Panc1 (cell line): ENCODE results near the gene FUNDC1.

Source experiments
- POLR2AphosphoS5 ChIP-seq: IDR thresholded peaks from 2 replicates; pipeline ENCODE4 v1.6.1; 2012; ENCODE audit warnings: mild to moderate bottlenecking, low read depth, low read length, moderate library complexity
- SIN3A ChIP-seq: IDR thresholded peaks from 2 replicates; pipeline ENCODE4 v1.6.1; 2012; ENCODE audit warnings: low read depth, mild to moderate bottlenecking, low read length, moderate library complexity, borderline replicate concordance; ENCODE audit not compliant: insufficient read depth
- TCF7L2 ChIP-seq: IDR thresholded peaks from 2 replicates; pipeline ENCODE4 v1.6.1; 2011; ENCODE audit warnings: mild to moderate bottlenecking, low read depth, low read length, inconsistent platforms
- TF ChIP-seq, protein P1 (sequence below): fragments of 450-650 bp; IDR thresholded peaks from 2 replicates; pipeline ENCODE4 v1.5.1; 2017; ENCODE audit warnings: mild to moderate bottlenecking

DNA sequence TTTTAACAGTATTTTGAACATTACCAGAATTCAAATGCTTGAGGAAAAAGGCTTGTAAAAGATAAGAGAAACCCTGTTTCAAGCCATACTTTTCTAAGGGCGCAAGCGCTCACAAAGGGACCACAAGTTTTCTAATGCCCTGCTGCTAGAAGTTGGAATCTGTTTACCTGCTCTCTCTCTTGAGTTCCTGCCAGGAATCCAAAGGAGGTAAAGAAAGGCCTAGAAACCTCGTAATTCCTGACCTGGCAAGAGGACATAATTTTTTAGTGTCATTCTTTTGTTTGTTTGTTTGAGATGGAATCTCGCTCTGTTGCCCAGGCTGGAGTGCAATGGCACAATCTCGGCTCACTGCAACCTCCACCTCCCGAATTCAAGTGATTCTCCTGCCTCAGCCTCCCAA lies 1.4 kb upstream of the FUNDC1 start:
- TF ChIP-seq, protein P1, sequence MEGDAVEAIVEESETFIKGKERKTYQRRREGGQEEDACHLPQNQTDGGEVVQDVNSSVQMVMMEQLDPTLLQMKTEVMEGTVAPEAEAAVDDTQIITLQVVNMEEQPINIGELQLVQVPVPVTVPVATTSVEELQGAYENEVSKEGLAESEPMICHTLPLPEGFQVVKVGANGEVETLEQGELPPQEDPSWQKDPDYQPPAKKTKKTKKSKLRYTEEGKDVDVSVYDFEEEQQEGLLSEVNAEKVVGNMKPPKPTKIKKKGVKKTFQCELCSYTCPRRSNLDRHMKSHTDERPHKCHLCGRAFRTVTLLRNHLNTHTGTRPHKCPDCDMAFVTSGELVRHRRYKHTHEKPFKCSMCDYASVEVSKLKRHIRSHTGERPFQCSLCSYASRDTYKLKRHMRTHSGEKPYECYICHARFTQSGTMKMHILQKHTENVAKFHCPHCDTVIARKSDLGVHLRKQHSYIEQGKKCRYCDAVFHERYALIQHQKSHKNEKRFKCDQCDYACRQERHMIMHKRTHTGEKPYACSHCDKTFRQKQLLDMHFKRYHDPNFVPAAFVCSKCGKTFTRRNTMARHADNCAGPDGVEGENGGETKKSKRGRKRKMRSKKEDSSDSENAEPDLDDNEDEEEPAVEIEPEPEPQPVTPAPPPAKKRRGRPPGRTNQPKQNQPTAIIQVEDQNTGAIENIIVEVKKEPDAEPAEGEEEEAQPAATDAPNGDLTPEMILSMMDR = no peak
- TF ChIP-seq POLR2AphosphoS5 (no peak), TCF7L2 (no peak), SIN3A (no peak)
